ENCODE data around the gene KCTD10. TPM values are rescaled to one million over a fixed set of nuclear protein-coding genes. Genes with fewer than 3 reads are reported as not detected.
A peak's percentile ranks its signal among the peaks of the same experiment; 100 is the strongest.

KCTD10 gene
- total RNA-seq, 1 donor from 2014 or later = 21.5 TPM

DNA sequence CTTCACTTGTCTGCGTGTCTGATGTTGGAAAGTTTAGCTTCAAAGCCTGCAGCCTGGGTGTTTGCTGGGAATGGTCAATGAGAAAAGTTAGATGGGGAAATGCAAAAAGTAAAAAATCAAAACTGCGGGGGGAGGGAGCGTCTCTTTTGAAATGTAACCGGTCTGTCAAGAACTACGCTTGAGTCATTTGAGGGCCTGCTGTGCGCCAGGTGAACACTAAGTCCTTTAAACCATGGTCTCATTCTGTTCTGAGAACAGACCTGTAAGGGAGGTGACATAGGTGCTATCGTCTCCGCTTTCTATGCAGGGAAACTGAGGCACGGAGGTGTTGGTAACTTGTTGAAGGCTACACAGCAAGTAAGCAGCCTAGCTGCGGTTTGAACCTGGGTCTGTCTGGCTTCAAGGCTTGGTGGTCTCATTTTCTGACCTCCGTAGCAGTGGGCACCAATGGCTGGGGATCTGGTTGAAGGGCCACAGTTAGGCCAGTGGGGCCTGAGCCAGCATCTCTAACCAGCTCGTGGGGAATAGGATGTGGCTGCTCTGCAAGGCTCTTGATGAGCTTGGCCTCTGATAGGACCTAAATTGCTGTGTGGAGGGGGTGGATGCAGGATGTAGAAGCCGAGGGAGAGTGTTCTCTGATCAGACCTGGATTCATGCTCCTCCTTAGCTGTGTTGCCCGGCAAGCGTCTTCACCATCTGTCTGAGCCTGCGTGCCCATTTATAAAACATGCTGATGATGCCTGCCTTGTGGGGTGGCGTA is 41.5 kb downstream of the KCTD10 start:
- intact Hi-C loops (cut with micrococcal nuclease) = no loop called here
- Histone ChIP-seq H3K27ac (replicated peaks) (no peak overlapping the region), H3K36me3 (no peaks in the 10 kb centered on the region), H3K9me3 (replicated peaks) (no peaks in the 10 kb centered on the region), H3K4me1 (peaks cover 14% of the 10 kb centered on the region), H3K4me3 (no peak overlapping the region), H3K27me3 (ENCODE audit: low read depth) (no peaks in the 10 kb centered on the region)
- DNase-seq = no peak
- TF ChIP-seq, protein P1, sequence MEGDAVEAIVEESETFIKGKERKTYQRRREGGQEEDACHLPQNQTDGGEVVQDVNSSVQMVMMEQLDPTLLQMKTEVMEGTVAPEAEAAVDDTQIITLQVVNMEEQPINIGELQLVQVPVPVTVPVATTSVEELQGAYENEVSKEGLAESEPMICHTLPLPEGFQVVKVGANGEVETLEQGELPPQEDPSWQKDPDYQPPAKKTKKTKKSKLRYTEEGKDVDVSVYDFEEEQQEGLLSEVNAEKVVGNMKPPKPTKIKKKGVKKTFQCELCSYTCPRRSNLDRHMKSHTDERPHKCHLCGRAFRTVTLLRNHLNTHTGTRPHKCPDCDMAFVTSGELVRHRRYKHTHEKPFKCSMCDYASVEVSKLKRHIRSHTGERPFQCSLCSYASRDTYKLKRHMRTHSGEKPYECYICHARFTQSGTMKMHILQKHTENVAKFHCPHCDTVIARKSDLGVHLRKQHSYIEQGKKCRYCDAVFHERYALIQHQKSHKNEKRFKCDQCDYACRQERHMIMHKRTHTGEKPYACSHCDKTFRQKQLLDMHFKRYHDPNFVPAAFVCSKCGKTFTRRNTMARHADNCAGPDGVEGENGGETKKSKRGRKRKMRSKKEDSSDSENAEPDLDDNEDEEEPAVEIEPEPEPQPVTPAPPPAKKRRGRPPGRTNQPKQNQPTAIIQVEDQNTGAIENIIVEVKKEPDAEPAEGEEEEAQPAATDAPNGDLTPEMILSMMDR (IDR thresholded peaks at IDR 0.05; ENCODE audit: borderline replicate concordance) = no peak

DNA sequence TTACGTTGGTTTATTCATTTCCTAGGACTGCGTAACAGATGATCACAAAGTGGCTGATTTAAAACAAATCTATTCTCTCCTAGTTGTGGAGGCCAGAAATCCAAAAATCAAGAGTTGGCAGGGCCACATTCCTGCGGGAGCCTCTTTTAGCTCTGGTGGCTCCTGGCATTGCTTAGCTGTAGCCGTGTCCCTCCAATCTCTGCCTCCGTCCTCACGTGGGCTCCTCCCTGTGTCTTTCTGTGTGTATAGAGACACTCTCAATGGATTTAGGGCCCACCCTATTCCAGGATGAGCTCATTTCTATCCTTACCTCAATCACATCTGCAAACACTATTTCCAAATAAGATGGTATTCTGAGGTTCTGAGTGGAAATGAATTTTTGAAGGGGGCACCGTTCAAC is 42.5 kb downstream of the KCTD10 start:
- TF ChIP-seq, protein P1 (IDR thresholded peaks at IDR 0.05; ENCODE audit: borderline replicate concordance) = no peak
- H3K27me3 ChIP-seq (ENCODE audit: low read depth) = no peaks in the 10 kb centered on the region
- H3K36me3 ChIP-seq = no peaks in the 10 kb centered on the region
- H3K4me3 ChIP-seq = no peak overlapping the region
- H3K27ac ChIP-seq (replicated peaks) = no peak overlapping the region
- no peaks in the 10 kb centered on the region for H3K9me3 ChIP-seq (replicated peaks)
- DNase-seq = no peak
- peaks cover 14% of the 10 kb centered on the region for H3K4me1 ChIP-seq
- intact Hi-C loops (cut with micrococcal nuclease) = no loop called here

DNA sequence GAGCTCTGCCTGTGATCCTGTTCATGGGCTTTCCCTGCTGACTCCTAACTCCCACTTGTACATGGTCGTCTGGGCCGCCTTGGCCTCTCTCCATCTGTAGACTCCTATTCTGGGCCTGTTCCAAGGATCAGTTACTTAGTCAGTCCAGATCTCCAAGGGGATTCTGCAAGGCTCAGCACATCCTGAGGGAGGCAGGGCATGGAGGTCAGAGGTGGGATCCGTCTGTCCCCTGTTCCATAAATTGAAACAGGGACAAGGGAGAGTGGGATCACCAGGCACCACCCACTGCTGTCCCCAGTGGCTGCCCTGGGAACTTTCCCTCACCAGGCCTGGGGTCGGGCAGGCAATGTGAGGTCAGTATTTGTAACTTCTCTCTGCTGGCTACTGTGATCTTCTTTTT is 43.5 kb downstream of the KCTD10 start:
- H3K4me3 ChIP-seq = no peak overlapping the region
- no peaks in the 10 kb centered on the region for H3K9me3 ChIP-seq (replicated peaks)
- peak overlapping the region; percentile 57 for H3K27ac ChIP-seq (replicated peaks)
- H3K36me3 ChIP-seq = no peaks in the 10 kb centered on the region
- H3K4me1 ChIP-seq = peaks cover 14% of the 10 kb centered on the region
- DNase-seq = peak; percentile 28
- intact Hi-C loops (cut with micrococcal nuclease) = no loop called here
- TF ChIP-seq, protein P1 (IDR thresholded peaks at IDR 0.05; ENCODE audit: borderline replicate concordance) = peak; percentile 48
- H3K27me3 ChIP-seq (ENCODE audit: low read depth) = no peaks in the 10 kb centered on the region

DNA sequence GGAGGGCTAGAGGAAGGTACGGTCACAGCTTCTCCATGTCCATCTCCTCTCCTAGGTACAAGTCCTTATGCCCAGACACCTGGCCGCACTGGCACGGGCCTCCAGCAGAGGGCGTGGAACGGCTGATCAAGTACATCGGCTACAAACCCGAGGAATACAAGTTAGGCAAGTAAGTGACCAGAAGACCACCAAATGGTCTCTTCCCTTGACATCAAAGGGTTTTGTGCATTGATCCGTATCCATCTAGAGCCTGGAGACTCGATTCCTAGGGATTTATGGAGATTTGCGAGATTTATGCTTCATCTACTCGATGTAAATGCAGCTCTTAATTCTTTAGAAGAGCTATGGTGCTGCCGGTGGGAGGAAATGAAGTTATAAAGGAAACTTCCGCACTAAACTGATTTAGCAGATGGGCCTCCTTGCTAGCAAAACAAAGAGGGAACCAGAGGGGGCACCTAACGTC is 44.2 kb downstream of the KCTD10 start:
- H3K27me3 ChIP-seq (ENCODE audit: low read depth) = no peaks in the 10 kb centered on the region
- peak; percentile 84 for DNase-seq
- no peak overlapping the region for H3K4me3 ChIP-seq
- H3K9me3 ChIP-seq (replicated peaks) = no peaks in the 10 kb centered on the region
- intact Hi-C loops (cut with micrococcal nuclease) = no loop called here
- H3K27ac ChIP-seq (replicated peaks) = peak overlapping the region; percentile 57
- TF ChIP-seq, protein P1 (IDR thresholded peaks at IDR 0.05; ENCODE audit: borderline replicate concordance) = peak; percentile 87
- peaks cover 14% of the 10 kb centered on the region for H3K4me1 ChIP-seq
- no peaks in the 10 kb centered on the region for H3K36me3 ChIP-seq

DNA sequence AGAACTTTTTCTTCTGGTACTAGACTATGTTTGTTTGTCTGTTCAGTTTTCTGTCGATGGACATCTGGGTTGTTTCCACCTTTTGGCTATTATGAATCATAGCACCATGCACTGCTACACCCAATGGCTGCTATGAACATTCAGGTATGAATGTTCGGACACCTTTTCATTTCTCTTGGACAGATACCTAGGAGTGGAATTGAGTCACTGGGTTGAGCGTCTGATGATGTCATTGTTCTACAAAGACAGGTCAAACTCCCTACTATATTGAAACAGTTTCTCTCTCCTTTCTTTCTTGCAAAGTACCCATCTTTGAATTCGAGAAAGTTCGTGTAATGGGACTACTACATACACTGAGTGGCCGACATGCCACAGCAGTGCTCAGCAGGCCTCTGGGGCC is 44.7 kb downstream of the KCTD10 start:
- H3K9me3 ChIP-seq (replicated peaks) = no peaks in the 10 kb centered on the region
- H3K36me3 ChIP-seq = no peaks in the 10 kb centered on the region
- intact Hi-C loops (cut with micrococcal nuclease) = no loop called here
- TF ChIP-seq, protein P1 (IDR thresholded peaks at IDR 0.05; ENCODE audit: borderline replicate concordance) = no peak
- no peaks in the 10 kb centered on the region for H3K27me3 ChIP-seq (ENCODE audit: low read depth)
- H3K27ac ChIP-seq (replicated peaks) = no peak overlapping the region
- no peak overlapping the region for H3K4me3 ChIP-seq
- no peak for DNase-seq
- H3K4me1 ChIP-seq = peaks cover 14% of the 10 kb centered on the region
